G401 (cell line): ENCODE measurements around the gene ZNF217. TPM values are rescaled to one million over a fixed set of nuclear protein-coding genes. Genes with fewer than 3 reads are reported as not detected.
"Not testable (repeated sequence)": the region's sequence is repeated elsewhere in the genome, so short reads cannot be mapped to it uniquely, and the experiment has no call there.

Source experiments
- DNase-seq: peaks from one replicate; pipeline ENCODE4 v3.0.0-alpha.2; 2015; ENCODE audit warnings: low spot score
- in situ Hi-C: cut with HindIII; loops from 2 replicates; pipeline ENCODE4 v1.10.0; 2016; ENCODE audit warnings: low sequenced_read_pairs, mixed read lengths
- total RNA-seq: library from RNA; depleted of rRNA; stranded (reverse); fragments of >200 nt; shearing (Covaris generic); gene quantifications from 2 replicates; pipeline ENCODE4 v1.2.3, GENCODE V29; 2014

Gene ZNF217
- total RNA-seq, 1 experiment from 2014 or later: 79.3 TPM

DNA sequence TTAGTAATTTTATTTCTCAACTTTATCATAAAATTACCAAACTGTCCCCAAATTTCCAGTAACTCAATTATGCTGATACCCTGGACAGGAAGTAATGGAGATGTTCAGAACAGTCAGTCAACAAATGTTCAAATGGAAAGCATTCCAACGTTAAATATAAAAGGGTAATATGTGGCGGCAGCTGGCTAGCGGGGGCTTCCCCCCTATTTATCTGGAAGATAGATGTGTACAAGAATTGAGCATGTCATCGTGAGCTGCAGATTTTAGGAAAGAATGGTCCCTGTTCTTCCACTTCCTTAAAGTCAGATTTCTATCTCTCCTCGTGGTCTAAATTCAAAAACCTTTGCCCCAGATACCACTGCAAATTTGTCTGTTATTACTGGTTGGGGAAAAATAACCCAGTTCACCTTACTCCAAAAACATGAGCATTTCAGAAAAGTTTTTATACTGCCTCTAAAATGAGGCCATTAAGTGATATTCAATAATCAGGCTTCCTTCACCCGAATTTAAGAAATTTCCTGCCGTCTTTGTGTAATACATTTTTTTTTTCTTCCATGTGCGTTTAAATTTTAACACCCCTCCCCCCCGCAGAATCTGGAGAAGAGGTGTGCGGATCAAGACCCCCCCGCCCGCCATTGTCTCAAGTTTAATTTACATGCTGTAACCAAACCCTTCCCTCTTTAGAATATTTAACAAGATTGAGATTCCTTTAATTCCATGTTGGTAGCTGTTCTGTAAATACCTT, 4.1 kb downstream of the ZNF217 start:
- not testable (repeated sequence) for DNase-seq
- in situ Hi-C loops: loop anchor here (10.0 kb wide), 1 partner anchor 165 kb away; no protein-coding TSS in a partner anchor

DNA sequence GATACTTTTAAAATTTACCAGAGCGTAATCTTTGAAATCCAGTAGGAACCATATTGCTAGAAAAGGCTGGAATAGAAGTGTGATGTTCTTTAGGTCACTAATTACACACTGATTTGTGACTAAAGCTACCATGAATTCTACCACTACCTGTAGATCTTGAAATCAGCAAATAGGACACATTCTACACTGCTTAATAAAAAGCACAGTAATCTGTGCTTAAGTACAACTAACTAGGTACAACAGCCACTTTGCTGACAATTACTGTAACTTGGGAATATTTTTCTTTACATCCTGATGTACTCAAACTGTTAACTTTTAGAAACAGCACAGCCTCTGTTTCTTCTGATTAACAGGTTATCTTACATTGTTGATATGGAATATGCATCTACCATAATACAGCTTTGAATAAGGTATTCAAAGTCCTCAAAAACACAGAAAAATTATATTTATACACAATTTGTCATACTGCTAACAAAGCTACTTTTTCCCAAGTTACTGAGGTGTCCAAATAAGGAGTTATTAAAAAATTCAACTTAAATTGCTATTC, 6.4 kb downstream of the ZNF217 start:
- in situ Hi-C loops: loop anchor here (10.0 kb wide), 1 partner anchor 168 kb away; no protein-coding TSS in a partner anchor
- DNase-seq: not testable (repeated sequence)

DNA sequence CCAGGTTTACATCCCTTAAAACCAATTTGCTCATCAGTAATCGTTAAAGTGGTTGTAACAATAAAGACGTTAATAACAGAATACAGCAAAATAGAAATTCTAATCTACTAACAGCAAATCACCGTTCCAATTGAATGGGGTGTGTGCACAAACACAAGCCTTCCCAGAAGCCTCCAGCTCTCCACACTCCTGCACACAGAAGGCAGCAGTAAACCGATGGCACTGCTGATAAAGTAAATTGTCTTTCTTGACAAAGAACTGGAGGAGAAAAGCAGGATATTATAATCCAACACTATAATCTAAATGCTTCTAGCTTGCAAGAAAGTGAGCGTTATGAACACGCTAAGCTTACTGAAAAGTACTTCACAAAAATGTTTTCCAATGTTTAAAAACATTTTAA, 7.0 kb downstream of the ZNF217 start:
- in situ Hi-C loops: loop anchor here (10.0 kb wide), 1 partner anchor 168 kb away; no protein-coding TSS in a partner anchor
- DNase-seq: no peak

DNA sequence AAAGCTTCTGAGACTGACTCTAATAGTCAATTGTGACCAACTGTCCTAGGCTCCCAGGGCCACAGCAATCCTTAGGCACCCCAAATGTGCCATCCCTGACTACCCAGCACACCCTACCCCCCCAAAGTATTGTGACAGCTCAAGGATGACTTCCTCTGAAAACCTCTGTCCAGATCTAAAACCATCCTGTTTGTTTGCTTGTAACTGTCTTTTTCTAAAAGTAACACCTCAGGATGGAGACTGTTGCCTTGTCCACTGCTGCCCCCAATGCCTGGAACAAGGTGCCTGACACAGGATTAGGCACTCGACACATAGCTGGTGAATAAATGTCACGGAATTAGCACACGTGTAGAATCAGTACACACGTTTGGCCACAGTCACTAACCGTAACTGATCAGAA, 7.7 kb downstream of the ZNF217 start:
- in situ Hi-C loops: loop anchor here (10.0 kb wide), 1 partner anchor 169 kb away; no protein-coding TSS in a partner anchor
- not testable (repeated sequence) for DNase-seq

DNA sequence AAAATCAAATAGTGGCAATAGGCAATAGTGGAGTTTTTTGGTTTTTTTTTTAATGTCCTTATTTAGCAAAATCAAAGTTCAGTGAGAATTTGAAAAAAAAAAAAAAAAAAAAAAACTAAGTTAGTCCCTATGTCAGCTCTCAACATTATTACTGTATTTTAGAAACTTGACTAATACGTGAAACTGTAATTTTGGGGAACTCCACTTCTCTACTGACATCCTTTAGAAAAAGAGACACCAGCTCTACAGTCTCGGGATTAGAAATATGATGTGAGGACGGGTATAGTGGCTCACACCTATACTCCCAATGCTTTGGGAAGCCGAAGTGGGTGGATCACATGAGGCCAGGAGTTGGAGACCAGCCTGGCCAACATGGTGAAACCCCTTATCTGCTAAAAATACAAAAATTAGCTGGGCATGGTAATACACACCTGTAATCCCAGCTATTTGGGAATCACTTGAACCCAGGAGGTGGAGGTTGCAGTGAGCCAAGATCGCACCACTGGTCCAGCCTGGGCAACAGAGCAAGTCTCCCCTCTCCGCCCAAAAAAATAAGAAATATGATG, 8.6 kb downstream of the ZNF217 start:
- in situ Hi-C loops: loop anchor here (10.0 kb wide), 1 partner anchor 170 kb away; no protein-coding TSS in a partner anchor
- DNase-seq: not testable (repeated sequence)

DNA sequence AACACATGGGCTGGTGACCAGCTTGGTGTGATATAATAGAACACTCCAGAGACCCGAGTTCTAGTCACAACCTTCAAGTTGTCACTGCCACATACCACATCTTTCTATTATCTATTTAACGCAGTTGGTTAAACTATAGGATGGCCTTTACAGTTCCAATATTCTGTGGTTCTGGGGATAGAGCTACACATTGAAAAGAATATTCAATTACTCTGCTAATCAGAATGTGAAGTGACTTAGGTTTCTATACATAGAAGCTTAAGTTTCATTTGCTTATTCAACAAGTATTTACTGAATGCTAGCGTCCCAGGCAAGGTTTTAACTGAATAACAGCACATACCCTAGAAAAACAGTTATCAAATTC, 9.1 kb downstream of the ZNF217 start:
- DNase-seq: not testable (repeated sequence)
- in situ Hi-C loops: loop anchor here (10.0 kb wide), 1 partner anchor 170 kb away; no protein-coding TSS in a partner anchor

DNA sequence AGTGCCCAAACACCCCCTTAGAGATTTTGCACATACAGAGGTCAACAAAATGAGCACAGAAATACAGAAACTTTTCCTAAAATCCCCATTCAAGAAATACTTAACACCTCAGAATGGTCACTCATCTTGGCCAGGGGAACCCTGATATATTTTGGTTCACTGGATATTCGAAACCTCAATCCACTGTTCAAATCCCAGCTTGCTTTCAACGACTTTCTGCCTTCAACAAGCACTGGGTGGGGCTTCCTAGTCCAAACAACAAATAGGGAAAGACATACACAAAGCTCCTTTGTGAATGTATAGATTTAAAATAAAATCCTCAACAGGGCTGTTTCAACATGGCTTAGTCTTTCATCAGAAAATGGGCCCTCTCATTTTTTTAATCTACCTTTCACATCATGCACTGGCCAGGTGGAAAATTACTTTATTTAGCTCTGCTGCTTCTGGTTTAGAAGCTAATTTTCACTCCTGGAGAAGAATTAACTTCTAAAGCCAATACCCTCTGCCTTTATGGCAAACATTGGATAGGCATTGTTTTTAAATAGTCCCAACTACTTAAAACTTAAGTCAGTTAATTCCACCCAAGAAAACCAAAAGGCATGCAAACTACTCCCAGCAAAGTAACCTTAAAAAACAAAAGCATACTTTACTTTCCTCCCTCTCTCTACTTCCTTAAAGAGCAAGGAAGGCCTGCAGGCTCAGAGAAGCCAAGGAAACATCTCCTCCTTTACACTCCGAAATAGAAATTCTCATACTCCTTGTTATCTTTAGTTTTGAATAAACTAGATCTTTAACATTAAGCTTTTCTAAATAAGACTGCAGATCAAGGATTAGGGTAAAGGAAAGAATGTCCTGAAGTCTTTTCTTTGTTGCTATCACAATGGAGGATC, 9.7 kb downstream of the ZNF217 start:
- not testable (repeated sequence) for DNase-seq
- in situ Hi-C loops: loop anchor here (10.0 kb wide), 1 partner anchor 171 kb away; no protein-coding TSS in a partner anchor

DNA sequence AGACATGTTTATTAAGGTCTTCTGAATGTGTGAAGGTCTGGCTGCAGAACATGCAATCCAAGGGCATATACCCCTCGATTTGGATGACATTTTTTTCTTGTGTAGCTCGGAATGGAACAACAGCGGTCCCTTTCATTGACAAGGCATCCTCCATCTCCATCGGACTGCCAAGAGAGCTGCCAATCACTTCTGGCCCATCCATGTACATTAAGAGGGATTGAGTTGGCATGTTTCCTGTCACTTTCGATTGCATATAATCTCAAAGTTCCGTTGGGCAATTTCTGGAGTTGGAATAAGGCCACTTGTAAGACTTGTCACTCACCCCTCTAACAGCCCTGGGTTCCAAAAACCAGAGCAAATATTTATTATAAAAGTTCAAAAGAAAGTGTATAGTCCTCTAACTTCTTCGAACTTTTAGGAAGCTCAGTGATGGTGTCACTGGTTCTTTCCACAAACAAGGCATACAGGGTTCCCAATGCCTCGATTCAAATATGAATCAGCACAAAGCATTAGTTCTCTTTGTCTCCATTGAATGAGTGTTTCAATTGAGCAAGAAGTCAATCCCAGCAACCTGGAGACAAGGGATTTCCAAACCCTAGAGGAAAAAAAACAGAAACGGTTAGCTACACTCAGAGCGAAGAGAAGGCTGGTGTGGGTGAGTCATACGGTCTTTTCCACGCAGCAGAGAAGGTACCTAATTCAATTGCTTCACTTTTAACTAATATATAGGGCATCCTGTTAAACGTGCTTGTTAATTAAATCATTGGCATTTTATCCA, 10.9 kb downstream of the ZNF217 start:
- in situ Hi-C loops: loop anchor here (10.0 kb wide), 1 partner anchor 172 kb away; no protein-coding TSS in a partner anchor

DNA sequence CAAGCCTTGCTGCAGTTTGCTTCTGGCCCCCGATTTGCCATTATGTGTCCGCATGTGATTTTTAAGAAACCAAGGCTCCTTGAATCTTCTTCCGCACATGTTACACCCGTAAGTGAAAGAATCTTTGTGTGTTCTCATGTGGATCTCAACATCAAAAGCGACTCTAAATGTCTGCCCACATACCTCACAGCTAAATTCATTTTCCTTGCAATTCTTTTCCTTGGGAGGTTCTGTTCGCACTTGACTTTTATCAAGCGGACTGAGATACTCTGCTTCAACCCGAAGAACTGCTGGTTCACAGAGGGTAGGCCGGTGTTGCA, 11.4 kb downstream of the ZNF217 start:
- no peak for DNase-seq
- in situ Hi-C loops: loop anchor here (10.0 kb wide), 1 partner anchor 173 kb away; no protein-coding TSS in a partner anchor

More for the DNA sequence above, 10.9 kb downstream of the ZNF217 start:
- DNase-seq: no peak

DNA sequence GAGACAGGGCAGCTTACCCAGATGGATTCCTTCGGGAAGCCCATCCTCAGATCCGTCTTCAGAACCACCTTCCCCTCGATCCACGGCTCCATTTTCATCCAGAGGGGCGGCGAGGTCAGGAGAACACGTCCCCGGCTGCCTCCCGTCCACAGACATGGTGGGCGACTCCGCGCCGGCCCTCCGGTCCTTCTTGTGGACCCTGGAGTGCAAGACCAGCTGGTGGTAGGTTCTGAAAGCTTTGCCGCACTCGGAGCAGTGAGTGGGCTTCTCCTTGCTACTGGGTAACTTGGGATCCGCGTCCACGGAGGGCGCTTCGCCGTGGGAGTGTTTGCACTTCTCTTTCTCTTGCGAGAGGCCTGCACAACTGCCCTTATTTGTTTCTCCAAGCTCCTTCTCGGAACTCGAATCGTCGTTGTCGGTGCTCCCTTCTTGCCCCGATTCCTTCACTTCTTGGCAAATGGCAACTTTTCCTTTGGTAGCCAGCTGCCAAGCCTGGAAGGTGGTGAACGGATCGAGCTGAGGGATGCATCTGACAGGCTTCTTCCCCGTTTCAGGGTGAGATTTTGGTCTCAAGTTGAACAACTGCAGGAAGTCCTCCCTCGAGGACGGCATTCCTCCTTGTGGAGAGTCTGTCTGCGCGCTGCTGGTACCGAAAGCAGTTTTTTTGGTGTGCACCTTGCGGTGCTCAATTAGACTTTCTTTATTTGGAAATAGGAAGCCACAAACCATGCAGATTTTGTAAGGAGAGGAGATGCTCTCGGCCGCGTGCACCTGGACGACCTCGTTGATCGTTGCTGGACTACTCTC, 12.0 kb downstream of the ZNF217 start:
- no peak for DNase-seq
- in situ Hi-C loops: loop anchor here (10.0 kb wide), 1 partner anchor 173 kb away; no protein-coding TSS in a partner anchor

DNA sequence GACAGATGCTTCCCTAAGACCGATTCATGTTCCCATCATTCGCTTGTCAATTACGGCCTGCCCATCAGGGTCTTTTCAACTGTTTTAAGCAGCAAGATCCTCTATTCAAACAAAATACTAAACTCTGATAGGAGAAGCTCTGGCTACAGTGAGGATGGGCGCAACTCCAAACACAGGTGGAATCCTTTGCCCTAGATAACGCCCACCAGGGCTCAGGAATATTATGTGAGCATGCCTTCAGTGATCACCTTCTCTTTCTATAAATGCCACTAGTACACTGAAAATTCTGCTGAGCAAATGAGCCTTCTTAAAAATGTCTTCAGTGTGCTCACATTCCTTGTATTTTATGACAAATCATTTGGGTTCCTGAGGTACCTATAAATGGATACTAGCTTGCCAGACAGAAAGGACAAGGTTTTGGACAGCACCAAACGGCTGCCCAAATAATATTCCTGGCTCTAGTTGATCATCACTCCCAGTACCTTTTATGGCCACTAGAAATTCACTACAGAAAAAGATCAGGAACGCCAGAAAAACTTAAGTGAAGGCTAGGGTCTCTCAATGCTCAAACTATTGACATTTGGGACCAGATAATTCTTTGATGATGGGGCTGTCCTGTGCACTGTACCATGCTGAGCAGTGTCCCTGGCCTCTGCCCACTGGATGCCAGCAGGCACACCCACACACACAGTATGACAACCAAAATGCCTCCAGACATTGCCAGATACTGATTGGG, 13.1 kb downstream of the ZNF217 start:
- no peak for DNase-seq
- in situ Hi-C loops: loop anchor here (10.0 kb wide), 1 partner anchor 174 kb away; no protein-coding TSS in a partner anchor

DNA sequence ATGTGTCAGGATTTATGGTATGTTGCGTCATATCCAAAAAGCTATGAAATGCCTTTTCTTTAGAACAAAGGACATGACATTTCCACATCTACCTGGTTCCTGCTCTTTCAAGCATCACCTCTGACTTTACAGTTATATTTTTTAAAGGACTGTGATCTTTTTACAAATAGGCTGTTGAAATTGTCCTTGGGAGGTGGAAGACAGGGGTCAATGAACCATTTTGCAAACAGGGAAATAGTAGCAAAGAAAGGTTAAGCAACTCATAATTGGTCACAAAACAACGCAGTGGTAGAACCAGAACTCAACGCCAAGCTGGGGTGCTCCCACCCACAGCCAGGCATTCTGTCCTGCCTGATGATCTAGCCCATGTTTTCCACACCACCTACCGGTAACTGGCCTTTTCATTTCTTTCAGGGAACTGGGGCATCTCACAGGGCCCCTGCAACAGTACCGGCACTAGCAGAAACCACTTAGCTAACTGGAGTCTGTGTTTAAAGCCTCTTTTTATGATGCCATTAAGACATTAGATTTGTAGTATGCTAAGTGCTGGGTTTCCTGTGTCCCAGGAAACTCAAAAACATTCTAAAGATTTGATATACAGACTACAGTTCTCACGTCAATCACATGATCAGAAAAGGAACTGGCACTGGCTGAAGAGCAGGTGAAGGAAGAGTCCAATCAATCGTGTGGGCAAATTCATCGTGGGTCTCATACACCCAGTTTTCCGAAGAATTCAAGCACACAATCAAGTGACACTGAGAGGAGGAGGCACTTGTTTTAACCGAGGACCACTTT, 13.9 kb downstream of the ZNF217 start:
- DNase-seq: no peak
- in situ Hi-C loops: loop anchor here (10.0 kb wide), 1 partner anchor 175 kb away; no protein-coding TSS in a partner anchor

DNA sequence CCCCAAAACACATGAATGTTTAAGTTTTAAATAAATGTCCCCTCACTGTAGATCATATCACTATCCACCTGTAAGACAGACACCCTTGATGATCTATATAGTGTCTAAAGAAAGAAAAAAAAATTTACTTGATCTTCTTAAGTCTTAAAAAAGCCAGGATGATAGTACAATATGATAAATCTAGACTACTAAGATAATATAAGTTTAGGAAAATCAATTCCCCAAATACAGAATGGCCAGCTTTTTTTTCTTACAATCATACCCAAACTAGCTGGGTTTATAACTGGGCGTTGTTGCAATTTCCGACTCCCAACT, 14.4 kb downstream of the ZNF217 start:
- no peak for DNase-seq
- in situ Hi-C loops: no loop called here

DNA sequence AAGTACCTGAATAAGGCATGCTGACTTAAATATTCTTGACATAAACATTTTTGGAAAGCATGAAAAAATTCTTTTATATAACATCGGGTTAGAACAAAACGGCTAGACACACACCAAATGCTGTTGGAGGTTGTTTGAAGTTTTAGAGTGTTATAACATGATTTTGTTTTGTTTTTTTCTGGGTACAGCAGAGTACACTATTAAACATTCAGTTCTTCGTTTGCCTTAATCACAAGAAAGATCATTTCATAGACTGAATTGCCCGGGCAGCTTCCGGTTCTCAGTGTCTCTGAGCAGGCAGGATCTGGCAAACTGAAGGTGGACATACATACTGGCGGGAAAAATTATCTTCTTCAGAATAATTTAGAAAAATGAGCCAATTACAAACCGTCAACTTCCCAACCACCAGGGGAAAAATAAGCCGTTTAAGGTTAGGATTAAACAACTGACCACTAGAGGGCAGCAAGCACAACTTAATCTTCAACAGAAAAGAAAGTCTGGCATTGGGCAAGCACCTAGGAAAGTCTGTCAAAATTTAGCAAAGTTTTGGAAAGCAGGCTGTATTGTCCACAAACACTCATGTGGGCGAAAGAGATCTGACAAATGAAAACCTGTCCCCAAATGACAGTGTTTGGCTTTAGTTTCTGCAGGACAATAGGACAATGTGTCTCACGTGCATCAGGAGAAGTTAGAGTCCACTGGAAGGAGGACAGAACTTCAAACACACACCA, 15.0 kb downstream of the ZNF217 start:
- peak; percentile 83 for DNase-seq
- in situ Hi-C loops: no loop called here

DNA sequence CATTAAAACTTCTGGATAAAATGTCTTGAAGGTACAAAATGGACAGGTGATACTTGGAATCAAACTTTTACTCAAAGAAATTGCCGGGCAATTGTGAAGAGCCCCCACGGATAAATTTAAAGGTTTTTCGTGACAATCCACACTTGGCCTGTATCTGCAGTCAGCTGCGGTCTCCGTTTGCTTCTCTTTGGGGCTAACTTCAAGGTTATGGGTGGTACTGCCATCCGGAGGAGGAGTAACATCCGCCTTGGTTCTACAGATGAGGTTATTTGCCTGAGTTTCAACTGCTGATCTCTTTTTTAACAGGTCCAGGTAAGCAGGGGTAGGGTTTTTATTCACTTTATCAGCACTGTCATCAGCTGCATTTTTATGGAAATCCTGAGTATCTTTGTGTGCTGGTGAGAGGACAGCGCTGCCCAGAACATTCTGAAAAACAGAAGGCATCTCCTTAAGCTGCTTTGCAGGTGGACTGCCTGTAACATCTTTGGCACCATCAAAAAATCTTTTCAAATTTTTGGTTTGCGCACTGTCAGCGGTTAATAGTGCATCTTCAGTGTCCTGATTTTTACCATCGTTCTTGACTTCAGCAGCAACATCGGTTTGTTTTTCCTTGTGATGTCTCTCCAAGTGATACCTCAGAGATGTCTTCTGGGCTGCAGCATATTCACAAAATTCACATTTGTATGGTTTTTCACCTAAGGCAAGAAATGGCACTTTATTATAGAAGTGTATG, 16.9 kb downstream of the ZNF217 start:
- in situ Hi-C loops: no loop called here
- no peak for DNase-seq
